ENCODE results near the gene CLEC7A. TPM values are rescaled to one million over a fixed set of nuclear protein-coding genes. Genes with fewer than 3 reads are reported as not detected.

CLEC7A gene
- polyA plus RNA-seq, 1 donor from 2014 or later, result not detected

- Histone ChIP-seq H2AFZ (ENCODE audit: low read depth, low read length) (no peak overlapping the region), H3K4me3 (ENCODE audit: low read length) (no peak overlapping the region)
These were observed 33.1 kb upstream of the CLEC7A start for GRCh38 chr12:10163084-10163483.

GRCh38 chr12:10160617-10161385 is 30.8 kb upstream of the CLEC7A start:
- H3K27ac ChIP-seq (ENCODE audit: low read length), result no peak overlapping the region
- no peak overlapping the region for H3K4me3 ChIP-seq (ENCODE audit: low read length)
- H4K20me1 ChIP-seq (ENCODE audit: insufficient read depth), result no peaks in the 10 kb centered on the region
- H3K27me3 ChIP-seq (ENCODE audit: insufficient read depth, low read depth, low read length), result no peaks in the 10 kb centered on the region
- H3K9me3 ChIP-seq (ENCODE audit: low read length), result peaks cover 5% of the 10 kb centered on the region
- no peak overlapping the region for H3K9ac ChIP-seq (ENCODE audit: low read length)
- H3K4me2 ChIP-seq (ENCODE audit: low read length), result no peak overlapping the region
- H3K36me3 ChIP-seq (ENCODE audit: insufficient read depth, low read length), result no peaks in the 10 kb centered on the region
- H3K9me2 ChIP-seq (ENCODE audit: insufficient read depth, low read length), result no peaks in the 10 kb centered on the region
- H2AFZ ChIP-seq (ENCODE audit: low read depth, low read length), result no peak overlapping the region
- no peaks in the 10 kb centered on the region for H3K79me2 ChIP-seq (replicated peaks; ENCODE audit: insufficient read depth, low read length)
- no peaks in the 10 kb centered on the region for H3F3A ChIP-seq (ENCODE audit: insufficient read depth, low read length, poor library complexity, severe bottlenecking)
- TF ChIP-seq RAD21 (conservative IDR thresholded peaks at IDR 0.05) (no peak), REST (IDR thresholded peaks at IDR 0.05; ENCODE audit: borderline replicate concordance) (no peak), EP300 (conservative IDR thresholded peaks at IDR 0.05; ENCODE audit: poor library complexity, severe bottlenecking) (no peak), CTCF (IDR thresholded peaks at IDR 0.05; ENCODE audit: poor library complexity, severe bottlenecking) (no peak), SMC3 (conservative IDR thresholded peaks at IDR 0.05; ENCODE audit: poor library complexity) (no peak)

More at GRCh38 chr12:10163084-10163483, 33.1 kb upstream of the CLEC7A start:
- no peak for TF ChIP-seq REST (IDR thresholded peaks at IDR 0.05; ENCODE audit: borderline replicate concordance)
- no peak for TF ChIP-seq EZH2 (IDR thresholded peaks at IDR 0.05; ENCODE audit: borderline replicate concordance, insufficient read depth, low read length, poor library complexity, severe bottlenecking)
- no peak for TF ChIP-seq MXI1 (conservative IDR thresholded peaks at IDR 0.05; ENCODE audit: poor library complexity, severe bottlenecking)
- no peak for TF ChIP-seq SMC3 (conservative IDR thresholded peaks at IDR 0.05; ENCODE audit: poor library complexity)
- TF ChIP-seq EP300 (conservative IDR thresholded peaks at IDR 0.05; ENCODE audit: poor library complexity, severe bottlenecking), result no peak
- no peak for TF ChIP-seq CTCF (IDR thresholded peaks at IDR 0.05; ENCODE audit: poor library complexity, severe bottlenecking)
- TF ChIP-seq POLR2AphosphoS5 (IDR thresholded peaks at IDR 0.05), result no peak
- no peak for TF ChIP-seq RAD21 (conservative IDR thresholded peaks at IDR 0.05)
- no peak for TF ChIP-seq TAF1 (IDR thresholded peaks at IDR 0.05; ENCODE audit: low read depth)
- no peaks in the 10 kb centered on the region for H3K79me2 ChIP-seq (replicated peaks; ENCODE audit: insufficient read depth, low read length)
- H4K20me1 ChIP-seq (ENCODE audit: insufficient read depth), result no peaks in the 10 kb centered on the region
- H3K4me2 ChIP-seq (ENCODE audit: low read length), result no peak overlapping the region
- H3K36me3 ChIP-seq (ENCODE audit: insufficient read depth, low read length), result no peaks in the 10 kb centered on the region
- H3K9ac ChIP-seq (ENCODE audit: low read length), result no peak overlapping the region
- peaks cover 2% of the 10 kb centered on the region for H3K9me3 ChIP-seq (ENCODE audit: low read length)
- no peak overlapping the region for H3K27ac ChIP-seq (ENCODE audit: low read length)
- no peaks in the 10 kb centered on the region for H3F3A ChIP-seq (ENCODE audit: insufficient read depth, low read length, poor library complexity, severe bottlenecking)
- no peaks in the 10 kb centered on the region for H3K9me2 ChIP-seq (ENCODE audit: insufficient read depth, low read length)
- H3K27me3 ChIP-seq (ENCODE audit: insufficient read depth, low read depth, low read length), result no peaks in the 10 kb centered on the region

Measured in neural cell (in vitro differentiated cells).